SJCRH30 (cell line): Measurements from ENCODE around the gene NPM1. TPM values are rescaled to one million over a fixed set of nuclear protein-coding genes. Genes with fewer than 3 reads are reported as not detected.
"Not testable (repeated sequence)": the region's sequence is repeated elsewhere in the genome, so short reads cannot be mapped to it uniquely, and the experiment has no call there.

ENCODE experiments used
- DNase-seq, 2 experiments: peaks; one replicate each; pipeline ENCODE4 v3.0.0-alpha.2; 2015 to 2020
- H3K27ac ChIP-seq: fragments of 250-450 bp; sonication (Bioruptor Pico); 2 replicates; pipeline ENCODE4 v1.5.1; 2020; ENCODE audit warnings: mild to moderate bottlenecking, moderate library complexity
- H3K27me3 ChIP-seq: fragments of 250-450 bp; sonication (Bioruptor Pico); 2 replicates; pipeline ENCODE4 v1.5.1; 2020; ENCODE audit warnings: mild to moderate bottlenecking, moderate library complexity
- H3K36me3 ChIP-seq: fragments of 250-450 bp; sonication (Bioruptor Pico); 2 replicates; pipeline ENCODE4 v1.5.1; 2020; ENCODE audit warnings: mild to moderate bottlenecking, moderate library complexity
- H3K4me1 ChIP-seq: fragments of 250-450 bp; sonication (Bioruptor Pico); 2 replicates; pipeline ENCODE4 v1.5.1; 2020; ENCODE audit warnings: mild to moderate bottlenecking, moderate library complexity
- H3K4me3 ChIP-seq: fragments of 250-450 bp; sonication (Bioruptor Pico); 2 replicates; pipeline ENCODE4 v1.5.1; 2020; ENCODE audit warnings: mild to moderate bottlenecking, moderate library complexity
- H3K9me3 ChIP-seq: fragments of 250-450 bp; sonication (Bioruptor Pico); replicated peaks from 2 replicates; pipeline ENCODE4 v1.5.1; 2020; ENCODE audit warnings: mild to moderate bottlenecking, moderate library complexity
- total RNA-seq: library from RNA; depleted of rRNA; stranded (reverse); fragments of >200 nt; shearing (Covaris generic); gene quantifications from 2 replicates; pipeline ENCODE4 v1.2.3, GENCODE V29; 2014

NPM1 gene
- total RNA-seq, 1 experiment from 2014 or later: 3,269 TPM

GRCh38 chr5:171391996-171392577, 4.4 kb downstream of the NPM1 start:
- peaks cover 8% of the 10 kb centered on the region; the same call in 1 of the 2 replicates for H3K4me1 ChIP-seq
- no peaks in the 10 kb centered on the region for H3K27me3 ChIP-seq
- peaks cover 86% of the 10 kb centered on the region for H3K36me3 ChIP-seq
- no peak for DNase-seq
- H3K9me3 ChIP-seq: no peaks in the 10 kb centered on the region
- no peak overlapping the region for H3K4me3 ChIP-seq
- no peak overlapping the region for H3K27ac ChIP-seq

GRCh38 chr5:171392585-171393159, 5.0 kb downstream of the NPM1 start:
- H3K4me1 ChIP-seq: peaks cover 8% of the 10 kb centered on the region; the same call in 1 of the 2 replicates
- H3K27me3 ChIP-seq: no peaks in the 10 kb centered on the region
- no peak overlapping the region for H3K27ac ChIP-seq
- H3K9me3 ChIP-seq: no peaks in the 10 kb centered on the region
- no peak for DNase-seq
- H3K4me3 ChIP-seq: no peak overlapping the region
- peaks cover 92% of the 10 kb centered on the region for H3K36me3 ChIP-seq

GRCh38 chr5:171395042-171395441, 7.4 kb downstream of the NPM1 start:
- H3K9me3 ChIP-seq: no peaks in the 10 kb centered on the region
- no peaks in the 10 kb centered on the region for H3K27me3 ChIP-seq
- DNase-seq: no peak
- peaks cover 8% of the 10 kb centered on the region; the same call in 1 of the 2 replicates for H3K4me1 ChIP-seq
- peaks cover 100% of the 10 kb centered on the region for H3K36me3 ChIP-seq
- H3K4me3 ChIP-seq: no peak overlapping the region
- no peak overlapping the region for H3K27ac ChIP-seq

GRCh38 chr5:171396583-171396982, 8.9 kb downstream of the NPM1 start:
- not testable (repeated sequence) for H3K9me3 ChIP-seq, H3K4me3 ChIP-seq, H3K27me3 ChIP-seq, H3K4me1 ChIP-seq, DNase-seq, H3K27ac ChIP-seq
- H3K36me3 ChIP-seq: peaks cover 100% of the 10 kb centered on the region

- H3K4me3 ChIP-seq: no peak overlapping the region
- DNase-seq: no peak
- no peaks in the 10 kb centered on the region for H3K4me1 ChIP-seq
- H3K27me3 ChIP-seq: no peaks in the 10 kb centered on the region
- H3K9me3 ChIP-seq: no peaks in the 10 kb centered on the region
- peaks cover 97% of the 10 kb centered on the region for H3K36me3 ChIP-seq
- no peak overlapping the region for H3K27ac ChIP-seq
Measured at GRCh38 chr5:171397190-171397589, 9.5 kb downstream of the NPM1 start.

GRCh38 chr5:171397599-171397998, 9.9 kb downstream of the NPM1 start:
- no peak for DNase-seq
- H3K27me3 ChIP-seq: no peaks in the 10 kb centered on the region
- H3K4me3 ChIP-seq: no peak overlapping the region
- no peaks in the 10 kb centered on the region for H3K9me3 ChIP-seq
- no peaks in the 10 kb centered on the region for H3K4me1 ChIP-seq
- peaks cover 93% of the 10 kb centered on the region for H3K36me3 ChIP-seq
- H3K27ac ChIP-seq: no peak overlapping the region

GRCh38 chr5:171398660-171399059, 11.0 kb downstream of the NPM1 start:
- H3K9me3 ChIP-seq, H3K27ac ChIP-seq: not testable (repeated sequence)
- peaks cover 84% of the 10 kb centered on the region for H3K36me3 ChIP-seq

GRCh38 chr5:171400169-171400568, 12.5 kb downstream of the NPM1 start:
- no peaks in the 10 kb centered on the region for H3K4me1 ChIP-seq
- no peak overlapping the region for H3K27ac ChIP-seq
- no peaks in the 10 kb centered on the region for H3K9me3 ChIP-seq
- H3K27me3 ChIP-seq: no peaks in the 10 kb centered on the region
- no peak overlapping the region for H3K4me3 ChIP-seq
- peaks cover 74% of the 10 kb centered on the region for H3K36me3 ChIP-seq
- no peak for DNase-seq

More at GRCh38 chr5:171398660-171399059, 11.0 kb downstream of the NPM1 start:
- not testable (repeated sequence) for H3K4me3 ChIP-seq, H3K27me3 ChIP-seq, H3K4me1 ChIP-seq, DNase-seq

- Histone ChIP-seq H3K27me3 (no peaks in the 10 kb centered on the region), H3K36me3 (peaks cover 74% of the 10 kb centered on the region), H3K9me3 (no peaks in the 10 kb centered on the region), H3K4me3 (no peak overlapping the region), H3K4me1 (no peaks in the 10 kb centered on the region), H3K27ac (no peak overlapping the region)
- no peak for DNase-seq
Measured at GRCh38 chr5:171401167-171401947, 13.7 kb downstream of the NPM1 start.

GRCh38 chr5:171402751-171403150, 15.1 kb downstream of the NPM1 start:
- not testable (repeated sequence) for H3K27ac ChIP-seq, H3K4me3 ChIP-seq, H3K27me3 ChIP-seq, DNase-seq, H3K9me3 ChIP-seq, H3K4me1 ChIP-seq
- peaks cover 74% of the 10 kb centered on the region for H3K36me3 ChIP-seq

- no peak overlapping the region for H3K27ac ChIP-seq
- H3K9me3 ChIP-seq: no peaks in the 10 kb centered on the region
- H3K36me3 ChIP-seq: peaks cover 74% of the 10 kb centered on the region
- no peaks in the 10 kb centered on the region for H3K27me3 ChIP-seq
- H3K4me3 ChIP-seq: no peak overlapping the region
- DNase-seq: peak in 1 of 2 experiments; percentile 36
- 0 out of 2 replicates have a peak, but pooled peaks cover 3% of the 10 kb centered on the region for H3K4me1 ChIP-seq
Measured at GRCh38 chr5:171405615-171406014, 18.0 kb downstream of the NPM1 start.

- H3K27ac ChIP-seq: no peak overlapping the region
- peaks cover 78% of the 10 kb centered on the region for H3K36me3 ChIP-seq
- H3K4me1 ChIP-seq: 0 out of 2 replicates have a peak, but pooled peaks cover 3% of the 10 kb centered on the region
- no peak for DNase-seq
- H3K4me3 ChIP-seq: no peak overlapping the region
- H3K27me3 ChIP-seq: no peaks in the 10 kb centered on the region
- no peaks in the 10 kb centered on the region for H3K9me3 ChIP-seq
Measured at GRCh38 chr5:171407234-171407633, 19.6 kb downstream of the NPM1 start.

- Histone ChIP-seq H3K36me3 (peaks cover 98% of the 10 kb centered on the region), H3K9me3 (no peaks in the 10 kb centered on the region), H3K4me1 (0 out of 2 replicates have a peak, but pooled peaks cover 3% of the 10 kb centered on the region), H3K27ac (no peak overlapping the region), H3K27me3 (no peaks in the 10 kb centered on the region), H3K4me3 (no peak overlapping the region)
- no peak for DNase-seq
Measured at GRCh38 chr5:171409164-171410136, 21.8 kb downstream of the NPM1 start.

- Histone ChIP-seq H3K4me1 (0 out of 2 replicates have a peak, but pooled peaks cover 3% of the 10 kb centered on the region), H3K27me3 (no peaks in the 10 kb centered on the region), H3K36me3 (peaks cover 93% of the 10 kb centered on the region), H3K4me3 (no peak overlapping the region), H3K27ac (no peak overlapping the region), H3K9me3 (no peaks in the 10 kb centered on the region)
- no peak for DNase-seq
Measured at GRCh38 chr5:171410181-171410580, 22.5 kb downstream of the NPM1 start.
